Measurements from ENCODE around the gene LTB4R2.
"Not testable (repeated sequence)": the region's sequence is repeated elsewhere in the genome, so short reads cannot be mapped to it uniquely, and the experiment has no call there.

LTB4R2 gene

DNA sequence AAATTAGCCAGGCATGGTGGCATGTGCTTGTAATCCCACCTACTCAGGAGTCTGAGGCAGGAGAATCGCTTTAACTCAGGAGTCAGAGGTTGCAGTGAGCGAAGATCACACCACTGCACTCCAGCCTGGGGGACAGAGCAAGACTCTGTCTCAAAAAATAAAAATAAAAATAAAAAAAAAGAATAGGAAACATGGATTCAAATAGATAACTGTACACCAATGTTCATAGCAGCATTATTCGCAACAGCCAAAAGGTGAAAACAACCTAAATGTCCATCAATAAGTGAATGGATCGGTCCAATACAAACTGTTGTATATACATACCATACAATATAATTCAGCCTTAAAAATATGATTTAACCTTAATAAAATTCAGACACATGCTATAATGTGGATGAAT is 32.9 kb downstream of the LTB4R2 start:
- no peak for DNase-seq

DNA sequence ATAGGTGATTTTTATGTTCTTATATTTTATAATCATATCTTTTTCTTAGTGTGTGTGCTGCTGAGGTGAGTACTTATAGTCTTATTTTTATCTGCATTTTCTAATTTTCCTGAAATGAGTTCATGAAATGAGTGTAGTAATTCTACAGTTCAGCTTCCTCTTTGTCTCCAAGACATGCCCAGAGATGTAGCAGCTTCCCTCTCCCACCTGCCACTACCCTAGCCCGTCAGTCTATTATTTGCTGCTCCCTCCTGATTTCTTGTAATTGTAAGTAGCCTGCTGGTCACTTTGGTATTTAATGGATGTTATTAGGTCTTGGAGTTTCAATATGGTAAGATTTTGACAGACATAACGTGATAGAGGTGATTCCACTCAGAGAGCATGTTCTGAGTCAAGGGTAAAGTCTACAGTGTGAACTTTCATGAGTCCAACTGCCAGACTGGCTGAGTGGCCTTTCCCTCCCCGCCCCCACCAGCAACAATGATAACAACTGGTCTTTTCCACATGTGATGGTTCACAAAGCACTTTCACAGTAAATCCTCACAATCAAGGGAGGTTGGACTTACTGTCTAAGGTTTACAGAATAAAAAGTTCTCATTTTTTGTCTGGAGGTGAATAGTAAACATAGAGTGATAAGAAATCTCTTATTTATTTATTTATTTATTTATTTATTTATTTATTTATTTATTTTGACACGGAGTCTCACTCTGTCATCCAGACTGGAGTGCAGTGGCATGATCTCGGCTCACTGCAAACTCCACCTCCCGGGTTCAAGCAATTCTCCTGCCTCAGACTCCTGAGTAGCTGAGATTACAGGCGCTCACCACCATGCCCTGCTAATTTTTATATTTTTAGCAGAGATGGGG is 34.1 kb downstream of the LTB4R2 start:
- no peak for DNase-seq

DNA sequence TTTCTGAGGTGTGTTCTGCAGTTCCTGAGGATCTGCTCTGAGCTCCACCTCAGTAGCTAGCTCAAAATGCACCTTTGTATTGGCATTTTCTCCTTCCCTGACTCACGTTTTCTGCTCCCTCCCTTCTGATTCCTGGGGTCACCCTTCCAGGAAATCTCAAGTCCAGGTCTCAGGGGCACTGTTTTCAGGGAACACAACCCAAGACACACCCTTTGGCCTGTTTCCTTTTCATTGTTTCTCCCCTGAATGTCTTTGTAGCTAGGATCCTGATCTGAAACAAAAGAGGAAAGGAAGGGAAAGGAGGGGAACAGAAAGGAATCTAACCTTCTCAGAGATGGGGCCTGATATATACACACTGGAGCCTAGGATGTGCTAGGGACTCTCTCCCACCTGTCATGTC is 37.2 kb downstream of the LTB4R2 start:
- DNase-seq: no peak

DNA sequence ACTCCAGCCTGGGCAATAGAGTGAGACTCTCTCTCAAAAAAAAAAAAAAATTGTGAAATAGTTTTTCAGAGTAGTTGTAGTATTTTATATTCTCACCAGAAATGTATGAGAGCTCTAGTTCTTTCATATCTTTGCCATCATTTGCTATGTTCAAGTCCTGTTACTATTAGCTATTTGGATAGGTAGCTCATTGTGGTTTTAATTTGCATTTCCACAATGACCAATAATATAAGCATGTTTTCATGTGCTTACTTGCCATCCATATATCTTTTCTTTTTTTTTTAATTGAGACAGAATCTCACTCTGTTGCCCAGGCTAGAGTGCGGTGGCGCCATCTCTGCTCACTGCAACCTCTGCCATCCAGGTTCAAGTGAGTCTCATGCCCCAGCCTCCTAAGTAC is 38.2 kb downstream of the LTB4R2 start:
- no peak for DNase-seq

DNA sequence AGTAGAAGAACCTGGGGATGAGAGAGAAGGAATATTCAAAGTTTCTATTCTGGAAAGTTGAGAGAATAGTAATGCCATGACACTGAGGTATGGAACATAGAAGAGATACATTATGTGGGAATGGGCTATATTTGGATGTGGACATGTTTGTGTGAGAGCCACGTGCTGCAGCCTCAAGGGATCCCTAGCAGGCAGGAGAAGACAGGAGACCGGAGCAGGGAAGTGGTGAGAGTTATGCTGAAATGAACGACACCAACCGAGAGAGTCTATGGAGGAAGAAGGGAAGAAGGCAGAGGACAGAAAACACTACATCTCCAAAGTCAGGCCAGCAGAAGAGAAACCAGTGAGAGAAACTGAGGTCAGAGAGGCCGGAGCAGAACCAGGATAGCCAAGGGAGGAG is 39.8 kb downstream of the LTB4R2 start:
- no peak for DNase-seq

DNA sequence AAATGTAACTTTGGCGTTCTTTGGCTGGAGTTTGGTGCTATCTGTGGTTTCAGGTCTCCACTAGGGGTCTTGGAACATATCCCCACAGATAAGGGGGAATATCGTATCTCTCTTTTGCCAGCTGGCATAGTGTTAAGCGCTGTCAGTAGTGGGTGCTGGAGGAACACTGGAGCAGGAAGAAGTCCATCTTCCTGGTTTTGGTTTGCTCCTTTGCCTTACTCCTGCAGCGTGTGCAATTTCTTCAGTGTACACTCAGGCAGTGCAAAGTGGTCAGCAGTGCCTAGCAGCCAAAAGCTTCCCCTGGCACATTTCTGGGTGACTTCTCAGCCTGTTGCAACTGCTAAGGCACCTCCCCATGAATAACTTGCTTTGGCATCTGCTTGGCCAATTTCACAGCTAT is 41.6 kb downstream of the LTB4R2 start:
- no peak for DNase-seq

DNA sequence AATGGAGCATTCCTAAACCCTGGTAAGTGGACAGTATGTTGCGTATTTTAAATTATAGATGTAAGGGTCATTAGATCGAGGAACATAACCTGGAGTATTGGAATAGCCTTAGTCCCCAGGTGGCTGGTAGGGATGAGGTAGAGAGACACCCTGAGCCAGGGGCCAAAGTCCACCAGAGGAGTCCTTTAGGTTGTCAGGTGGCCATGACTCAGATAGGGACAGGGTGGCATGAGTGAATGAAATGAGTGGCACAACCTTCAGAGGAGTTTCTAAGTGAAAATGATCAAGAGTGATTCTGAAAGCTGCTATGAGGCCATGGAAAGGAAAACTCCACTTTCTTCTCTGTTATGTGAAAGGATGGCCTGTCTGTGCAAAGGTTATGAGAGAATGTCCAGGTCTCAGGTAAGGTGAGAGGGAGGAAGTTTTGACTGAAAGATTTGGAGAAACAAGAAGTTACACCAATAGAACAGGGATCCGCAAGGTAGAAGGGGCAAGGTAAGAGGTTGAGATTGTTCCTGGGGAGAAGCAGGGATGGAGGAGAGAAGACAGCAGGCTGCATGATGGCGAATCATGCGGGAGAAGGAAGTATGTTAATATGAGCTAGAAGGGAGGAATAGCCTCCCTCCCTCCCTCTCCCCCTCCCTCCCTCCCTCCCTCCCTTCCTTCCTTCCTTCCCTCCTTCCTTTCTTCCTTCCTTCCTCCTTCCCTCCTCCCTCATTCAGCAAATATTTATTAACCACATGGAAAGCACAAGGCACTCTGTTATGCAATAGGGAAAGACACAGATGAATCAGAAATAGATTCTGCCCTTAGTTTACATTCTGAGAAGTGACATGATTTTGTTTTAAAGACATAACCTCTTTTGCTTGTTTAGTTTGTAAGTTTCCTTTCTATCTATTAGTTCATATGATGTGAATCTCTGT is 43.9 kb downstream of the LTB4R2 start:
- no peak for DNase-seq

DNA sequence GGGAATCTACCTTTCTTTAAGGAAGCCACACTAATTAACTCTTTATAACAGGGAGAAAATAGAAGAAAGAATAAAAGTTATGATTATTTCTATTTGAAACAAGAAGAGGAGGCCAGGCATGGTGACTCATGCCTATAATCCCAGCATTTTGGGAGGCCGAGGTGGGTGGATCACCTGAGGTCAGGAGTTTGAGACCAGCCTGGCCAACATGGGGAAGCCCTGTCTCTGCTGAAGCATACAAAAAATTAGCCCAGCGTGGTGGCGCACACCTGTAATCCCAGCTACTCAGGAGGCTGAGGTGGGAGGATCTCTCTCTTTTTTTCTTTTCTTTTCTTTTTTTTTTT is 44.5 kb downstream of the LTB4R2 start:
- not testable (repeated sequence) for DNase-seq

DNA sequence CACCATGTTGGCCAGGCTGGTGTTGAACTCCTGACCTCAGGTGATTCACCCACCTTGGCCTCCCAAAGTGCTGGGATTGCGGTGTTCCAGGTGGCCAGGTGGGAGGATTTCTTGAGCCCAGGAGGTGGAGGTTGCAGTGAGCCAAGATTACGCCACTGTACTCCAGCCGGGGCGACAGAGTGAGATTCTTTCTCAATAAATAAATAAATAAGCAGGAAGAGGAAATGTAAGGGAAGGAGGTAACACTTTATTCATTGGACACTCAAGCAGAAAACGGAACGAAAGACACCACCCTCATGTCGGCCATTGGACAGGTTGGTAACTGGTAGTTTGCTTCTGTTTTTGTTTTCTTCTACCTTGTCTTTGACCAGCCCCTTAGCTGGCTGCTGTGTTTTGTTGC is 45.1 kb downstream of the LTB4R2 start:
- DNase-seq: no peak

DNA sequence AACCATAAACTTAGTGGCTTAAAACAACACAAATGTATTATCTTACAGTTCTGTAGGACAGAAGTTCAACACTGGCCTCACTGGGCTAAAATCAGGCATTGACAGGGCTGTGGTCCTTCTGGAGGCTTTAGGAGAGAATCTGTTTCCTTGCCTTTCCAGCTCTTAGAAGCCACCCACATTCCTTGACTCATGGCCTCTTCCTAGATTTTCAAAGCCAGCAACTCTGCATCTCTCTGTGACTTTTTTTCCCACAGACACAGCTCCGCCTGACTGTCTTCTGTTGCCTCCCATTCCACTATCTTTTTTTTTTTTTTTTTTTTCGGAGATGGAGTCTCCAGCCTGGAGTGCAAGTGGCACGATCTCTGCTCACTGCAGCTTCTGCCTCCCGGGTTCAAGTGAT is 46.3 kb downstream of the LTB4R2 start:
- no peak for DNase-seq

DNA sequence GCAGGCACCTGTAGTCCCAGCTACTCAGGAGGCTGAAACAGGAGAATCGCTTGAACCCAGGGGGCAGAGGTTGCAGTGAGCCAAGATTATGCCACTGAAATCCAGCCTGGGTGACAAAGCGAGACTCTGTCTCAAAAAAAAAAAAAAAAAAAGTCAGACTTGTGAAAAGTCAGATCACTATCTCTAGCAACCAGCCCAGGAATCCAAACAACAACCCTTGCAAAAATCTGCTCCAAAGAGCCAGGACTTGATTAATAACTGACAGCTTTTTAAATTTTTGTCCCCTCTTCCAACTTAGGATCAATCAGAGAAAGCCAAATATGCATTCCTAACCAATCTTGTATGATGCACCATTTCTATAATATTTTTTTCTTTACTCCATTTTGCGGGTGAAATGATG is 50.3 kb downstream of the LTB4R2 start:
- no peak for DNase-seq

DNA sequence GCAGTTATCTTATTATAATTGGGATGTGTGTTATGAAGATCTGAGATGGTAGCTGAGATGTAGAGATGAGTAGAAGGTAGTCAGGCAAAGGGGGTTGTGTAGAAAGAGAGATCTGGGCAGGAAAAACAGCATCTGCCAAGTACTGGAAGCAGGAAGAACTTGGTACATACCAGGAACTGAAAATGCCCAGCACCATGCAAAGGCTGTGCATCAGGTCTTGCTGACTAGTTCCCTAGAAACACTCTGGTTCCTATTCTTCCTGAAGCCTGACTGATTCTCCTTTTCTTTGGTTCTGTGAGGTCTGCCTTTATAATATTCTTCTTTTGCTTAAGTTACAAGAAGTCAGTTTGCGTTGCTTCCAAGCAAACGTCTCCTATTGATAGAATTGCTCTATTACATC is 51.4 kb downstream of the LTB4R2 start:
- no peak for DNase-seq

Measured in retina (tissue), 1 donor.